ENCODE results near the gene PASK.

DNA sequence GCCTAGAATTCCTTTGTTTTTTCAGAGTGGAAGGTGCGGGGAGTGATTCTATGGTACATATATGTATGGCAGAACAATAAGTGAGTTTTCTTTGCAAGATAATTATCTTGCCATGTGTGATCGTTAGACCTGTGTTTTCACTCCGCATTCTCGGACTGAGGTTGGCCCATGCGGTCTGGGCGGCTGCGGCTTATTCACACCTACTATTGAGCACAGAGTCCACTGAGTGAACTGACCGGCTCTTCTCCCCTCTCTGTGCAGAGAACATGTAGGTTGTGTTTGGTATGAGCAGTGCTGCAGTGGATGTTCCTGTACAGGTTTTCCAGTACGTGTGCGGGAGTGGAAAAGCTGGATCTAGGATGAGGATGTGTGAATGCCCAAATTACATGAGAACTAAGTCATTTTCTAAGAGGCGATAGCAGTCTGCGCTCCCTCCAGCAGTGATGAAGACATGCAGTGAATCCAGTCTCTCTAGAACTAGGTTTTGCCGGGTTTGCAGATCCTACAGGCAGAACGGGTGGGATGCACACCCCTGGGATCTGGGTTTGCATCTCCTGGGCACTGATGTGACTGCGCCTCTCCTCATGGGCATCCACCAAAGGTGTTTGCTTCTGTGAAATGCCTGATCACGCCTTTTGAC is 74.3 kb downstream of the PASK start:
- TF ChIP-seq JUND (IDR thresholded peaks at IDR 0.05) (no peak), YY1 (IDR thresholded peaks at IDR 0.05; ENCODE audit: extremely low read depth, insufficient replicate concordance, low read depth, low read length) (no peak), POLR2AphosphoS5 (IDR thresholded peaks at IDR 0.05; ENCODE audit: low read depth, low read length) (no peak), POLR2A (IDR thresholded peaks at IDR 0.05; ENCODE audit: borderline replicate concordance, extremely low read depth, insufficient read depth, insufficient read length) (no peak), CBX3 (IDR thresholded peaks at IDR 0.05; ENCODE audit: low read depth) (no peak), EZH2phosphoT487 (IDR thresholded peaks at IDR 0.05; ENCODE audit: borderline replicate concordance) (no peak), FOSL1 (IDR thresholded peaks at IDR 0.05; ENCODE audit: low read depth) (no peak), EGR1 (IDR thresholded peaks at IDR 0.05; ENCODE audit: low read depth) (no peak), ZNF274 (IDR thresholded peaks at IDR 0.05; ENCODE audit: low read depth, low read length) (no peak)
- TF ChIP-seq, protein P1, sequence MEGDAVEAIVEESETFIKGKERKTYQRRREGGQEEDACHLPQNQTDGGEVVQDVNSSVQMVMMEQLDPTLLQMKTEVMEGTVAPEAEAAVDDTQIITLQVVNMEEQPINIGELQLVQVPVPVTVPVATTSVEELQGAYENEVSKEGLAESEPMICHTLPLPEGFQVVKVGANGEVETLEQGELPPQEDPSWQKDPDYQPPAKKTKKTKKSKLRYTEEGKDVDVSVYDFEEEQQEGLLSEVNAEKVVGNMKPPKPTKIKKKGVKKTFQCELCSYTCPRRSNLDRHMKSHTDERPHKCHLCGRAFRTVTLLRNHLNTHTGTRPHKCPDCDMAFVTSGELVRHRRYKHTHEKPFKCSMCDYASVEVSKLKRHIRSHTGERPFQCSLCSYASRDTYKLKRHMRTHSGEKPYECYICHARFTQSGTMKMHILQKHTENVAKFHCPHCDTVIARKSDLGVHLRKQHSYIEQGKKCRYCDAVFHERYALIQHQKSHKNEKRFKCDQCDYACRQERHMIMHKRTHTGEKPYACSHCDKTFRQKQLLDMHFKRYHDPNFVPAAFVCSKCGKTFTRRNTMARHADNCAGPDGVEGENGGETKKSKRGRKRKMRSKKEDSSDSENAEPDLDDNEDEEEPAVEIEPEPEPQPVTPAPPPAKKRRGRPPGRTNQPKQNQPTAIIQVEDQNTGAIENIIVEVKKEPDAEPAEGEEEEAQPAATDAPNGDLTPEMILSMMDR (IDR thresholded peaks at IDR 0.05 in 2 of 3, conservative IDR thresholded peaks at IDR 0.05 in 1 of 3; ENCODE audit: borderline replicate concordance in 1 of 3, insufficient read depth in 1 of 3, low read depth in 2 of 3, low read length in 2 of 3) = no peak
- TF ChIP-seq, protein P2, sequence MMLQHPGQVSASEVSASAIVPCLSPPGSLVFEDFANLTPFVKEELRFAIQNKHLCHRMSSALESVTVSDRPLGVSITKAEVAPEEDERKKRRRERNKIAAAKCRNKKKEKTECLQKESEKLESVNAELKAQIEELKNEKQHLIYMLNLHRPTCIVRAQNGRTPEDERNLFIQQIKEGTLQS (IDR thresholded peaks at IDR 0.05) = no peak
- TF ChIP-seq, protein P3, sequence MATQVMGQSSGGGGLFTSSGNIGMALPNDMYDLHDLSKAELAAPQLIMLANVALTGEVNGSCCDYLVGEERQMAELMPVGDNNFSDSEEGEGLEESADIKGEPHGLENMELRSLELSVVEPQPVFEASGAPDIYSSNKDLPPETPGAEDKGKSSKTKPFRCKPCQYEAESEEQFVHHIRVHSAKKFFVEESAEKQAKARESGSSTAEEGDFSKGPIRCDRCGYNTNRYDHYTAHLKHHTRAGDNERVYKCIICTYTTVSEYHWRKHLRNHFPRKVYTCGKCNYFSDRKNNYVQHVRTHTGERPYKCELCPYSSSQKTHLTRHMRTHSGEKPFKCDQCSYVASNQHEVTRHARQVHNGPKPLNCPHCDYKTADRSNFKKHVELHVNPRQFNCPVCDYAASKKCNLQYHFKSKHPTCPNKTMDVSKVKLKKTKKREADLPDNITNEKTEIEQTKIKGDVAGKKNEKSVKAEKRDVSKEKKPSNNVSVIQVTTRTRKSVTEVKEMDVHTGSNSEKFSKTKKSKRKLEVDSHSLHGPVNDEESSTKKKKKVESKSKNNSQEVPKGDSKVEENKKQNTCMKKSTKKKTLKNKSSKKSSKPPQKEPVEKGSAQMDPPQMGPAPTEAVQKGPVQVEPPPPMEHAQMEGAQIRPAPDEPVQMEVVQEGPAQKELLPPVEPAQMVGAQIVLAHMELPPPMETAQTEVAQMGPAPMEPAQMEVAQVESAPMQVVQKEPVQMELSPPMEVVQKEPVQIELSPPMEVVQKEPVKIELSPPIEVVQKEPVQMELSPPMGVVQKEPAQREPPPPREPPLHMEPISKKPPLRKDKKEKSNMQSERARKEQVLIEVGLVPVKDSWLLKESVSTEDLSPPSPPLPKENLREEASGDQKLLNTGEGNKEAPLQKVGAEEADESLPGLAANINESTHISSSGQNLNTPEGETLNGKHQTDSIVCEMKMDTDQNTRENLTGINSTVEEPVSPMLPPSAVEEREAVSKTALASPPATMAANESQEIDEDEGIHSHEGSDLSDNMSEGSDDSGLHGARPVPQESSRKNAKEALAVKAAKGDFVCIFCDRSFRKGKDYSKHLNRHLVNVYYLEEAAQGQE (IDR thresholded peaks at IDR 0.05; ENCODE audit: low read depth) = no peak
- TF ChIP-seq, protein P4, sequence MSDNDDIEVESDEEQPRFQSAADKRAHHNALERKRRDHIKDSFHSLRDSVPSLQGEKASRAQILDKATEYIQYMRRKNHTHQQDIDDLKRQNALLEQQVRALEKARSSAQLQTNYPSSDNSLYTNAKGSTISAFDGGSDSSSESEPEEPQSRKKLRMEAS (IDR thresholded peaks at IDR 0.05) = no peak

Data from HCT116 (cell line).